BLaER1 (cell line): Measurements from ENCODE around the gene EFCAB6.

Experiments used
- H3K27ac ChIP-seq: shearing (Covaris generic); formaldehyde crosslinking; 2 replicates; pipeline ENCODE4 v1.8.1; 2022
- H3K27me3 ChIP-seq: shearing (Covaris generic); formaldehyde crosslinking; 2 replicates; pipeline ENCODE4 v1.8.1; 2022
- H3K36me3 ChIP-seq: shearing (Covaris generic); formaldehyde crosslinking; 2 replicates; pipeline ENCODE4 v1.8.1; 2022
- H3K4me1 ChIP-seq: shearing (Covaris generic); formaldehyde crosslinking; 2 replicates; pipeline ENCODE4 v1.8.1; 2022
- H3K4me2 ChIP-seq: shearing (Covaris generic); formaldehyde crosslinking; 2 replicates; pipeline ENCODE4 v1.8.1; 2022
- H3K4me3 ChIP-seq: shearing (Covaris generic); formaldehyde crosslinking; 2 replicates; pipeline ENCODE4 v1.8.1; 2022
- H3K9ac ChIP-seq: shearing (Covaris generic); formaldehyde crosslinking; 2 replicates; pipeline ENCODE4 v1.8.1; 2022
- H3K9me3 ChIP-seq: shearing (Covaris generic); formaldehyde crosslinking; 2 replicates; pipeline ENCODE4 v1.8.1; 2022
- H4K20me1 ChIP-seq: shearing (Covaris generic); formaldehyde crosslinking; 2 replicates; pipeline ENCODE4 v1.8.1; 2022
- Cebpa-rat ChIP-seq: shearing (Covaris generic); IDR thresholded peaks from 2 replicates; pipeline ENCODE4 v1.8.1; 2022

EFCAB6 gene

GRCh38 chr22:43749473-43749872, 62.6 kb downstream of the EFCAB6 start:
- Histone ChIP-seq H3K27me3 (no peaks in the 10 kb centered on the region), H3K9ac (no peak overlapping the region), H3K27ac (no peak overlapping the region)

GRCh38 chr22:43747877-43748276, 64.2 kb downstream of the EFCAB6 start:
- Histone ChIP-seq H3K4me2 (no peak overlapping the region), H3K4me1 (peaks cover 14% of the 10 kb centered on the region), H3K36me3 (no peaks in the 10 kb centered on the region), H4K20me1 (no peaks in the 10 kb centered on the region), H3K9ac (no peak overlapping the region), H3K9me3 (no peaks in the 10 kb centered on the region), H3K4me3 (no peak overlapping the region), H3K27me3 (no peaks in the 10 kb centered on the region), H3K27ac (no peak overlapping the region)
- no peak for TF ChIP-seq Cebpa-rat

More at GRCh38 chr22:43749473-43749872, 62.6 kb downstream of the EFCAB6 start:
- Histone ChIP-seq H3K4me2 (no peak overlapping the region), H3K9me3 (no peaks in the 10 kb centered on the region), H3K36me3 (no peaks in the 10 kb centered on the region), H4K20me1 (no peaks in the 10 kb centered on the region), H3K4me3 (no peak overlapping the region), H3K4me1 (peaks cover 11% of the 10 kb centered on the region)
- no peak for TF ChIP-seq Cebpa-rat

GRCh38 chr22:43747058-43747457, 65.0 kb downstream of the EFCAB6 start:
- Histone ChIP-seq H3K4me3 (no peak overlapping the region), H4K20me1 (no peaks in the 10 kb centered on the region), H3K27me3 (no peaks in the 10 kb centered on the region), H3K4me2 (no peak overlapping the region), H3K9ac (no peak overlapping the region), H3K36me3 (no peaks in the 10 kb centered on the region), H3K27ac (no peak overlapping the region), H3K9me3 (no peaks in the 10 kb centered on the region), H3K4me1 (peaks cover 14% of the 10 kb centered on the region)
- no peak for TF ChIP-seq Cebpa-rat

- Histone ChIP-seq H3K27me3 (no peaks in the 10 kb centered on the region), H3K4me2 (no peak overlapping the region), H3K9me3 (no peaks in the 10 kb centered on the region), H3K4me1 (peaks cover 14% of the 10 kb centered on the region), H3K4me3 (no peak overlapping the region), H4K20me1 (no peaks in the 10 kb centered on the region), H3K9ac (no peak overlapping the region), H3K27ac (no peak overlapping the region), H3K36me3 (no peaks in the 10 kb centered on the region)
- TF ChIP-seq Cebpa-rat, result no peak
Measured at GRCh38 chr22:43745783-43746356, 66.2 kb downstream of the EFCAB6 start.

GRCh38 chr22:43745411-43745770, 66.7 kb downstream of the EFCAB6 start:
- peaks cover 14% of the 10 kb centered on the region for H3K4me1 ChIP-seq
- peak overlapping the region; percentile 40; the same call in 1 of the 2 replicates for H3K4me2 ChIP-seq
- no peak overlapping the region for H3K27ac ChIP-seq
- H3K4me3 ChIP-seq, result no peak overlapping the region
- no peaks in the 10 kb centered on the region for H3K9me3 ChIP-seq
- H3K27me3 ChIP-seq, result no peaks in the 10 kb centered on the region
- H3K36me3 ChIP-seq, result no peaks in the 10 kb centered on the region
- H4K20me1 ChIP-seq, result no peaks in the 10 kb centered on the region
- no peak for TF ChIP-seq Cebpa-rat
- no peak overlapping the region for H3K9ac ChIP-seq

GRCh38 chr22:43744700-43745410, 67.2 kb downstream of the EFCAB6 start:
- Histone ChIP-seq H3K27me3 (no peaks in the 10 kb centered on the region), H3K4me3 (no peak overlapping the region), H4K20me1 (no peaks in the 10 kb centered on the region), H3K9me3 (no peaks in the 10 kb centered on the region), H3K4me2 (peak overlapping the region; percentile 40), H3K27ac (no peak overlapping the region), H3K9ac (no peak overlapping the region), H3K4me1 (peaks cover 14% of the 10 kb centered on the region), H3K36me3 (no peaks in the 10 kb centered on the region)
- TF ChIP-seq Cebpa-rat, result no peak

GRCh38 chr22:43743929-43744643, 68.0 kb downstream of the EFCAB6 start:
- Histone ChIP-seq H3K4me1 (peaks cover 14% of the 10 kb centered on the region), H3K27me3 (no peaks in the 10 kb centered on the region), H3K9ac (no peak overlapping the region), H3K27ac (no peak overlapping the region), H3K4me2 (peak overlapping the region; percentile 40), H3K9me3 (no peaks in the 10 kb centered on the region), H4K20me1 (no peaks in the 10 kb centered on the region), H3K4me3 (no peak overlapping the region), H3K36me3 (no peaks in the 10 kb centered on the region)
- TF ChIP-seq Cebpa-rat, result no peak

GRCh38 chr22:43743131-43743530, 69.0 kb downstream of the EFCAB6 start:
- Histone ChIP-seq H3K9me3 (no peaks in the 10 kb centered on the region), H3K4me3 (no peak overlapping the region), H3K4me2 (no peak overlapping the region), H3K4me1 (peaks cover 14% of the 10 kb centered on the region), H3K27ac (no peak overlapping the region), H3K36me3 (no peaks in the 10 kb centered on the region), H4K20me1 (no peaks in the 10 kb centered on the region), H3K27me3 (no peaks in the 10 kb centered on the region), H3K9ac (no peak overlapping the region)
- TF ChIP-seq Cebpa-rat, result no peak

GRCh38 chr22:43742154-43742950, 69.8 kb downstream of the EFCAB6 start:
- no peak for TF ChIP-seq Cebpa-rat
- Histone ChIP-seq H3K4me2 (no peak overlapping the region), H3K27ac (no peak overlapping the region), H3K4me1 (peaks cover 14% of the 10 kb centered on the region), H3K27me3 (no peaks in the 10 kb centered on the region), H3K9me3 (0 out of 2 replicates have a peak, but pooled peaks cover 6% of the 10 kb centered on the region), H3K36me3 (no peaks in the 10 kb centered on the region), H3K4me3 (no peak overlapping the region), H3K9ac (no peak overlapping the region), H4K20me1 (no peaks in the 10 kb centered on the region)
